Stomach (tissue), 4 donors: ENCODE results near the gene EPDR1.

ENCODE experiments used
- POLR2A ChIP-seq, 4 donors: fragments of 450-650 bp; IDR thresholded peaks; one replicate each; pipeline ENCODE4 v1.6.1; 2016; ENCODE audit warnings: antibody characterized with exemption in 4 of 4, control low read depth in 2 of 4, mild to moderate bottlenecking in 1 of 4, moderate library complexity in 1 of 4
- POLR2AphosphoS5 ChIP-seq, 3 donors: sonication (generic); formaldehyde crosslinking; IDR thresholded peaks; one replicate each; pipeline ENCODE4 v1.6.1; 2016; ENCODE audit warnings: antibody characterized with exemption in 3 of 3
- TF ChIP-seq, protein P1 (sequence below), 7 experiments: fragments of 450-650 bp in 4 of 7; fragments of 200-600 bp in 3 of 7; sonication (generic) in 3 of 7; IDR thresholded peaks; one replicate each; pipeline ENCODE4 v1.5.1; 2016 to 2019; ENCODE audit warnings: antibody characterized with exemption in 7 of 7, control low read depth in 2 of 7, mild to moderate bottlenecking in 1 of 7

DNA sequence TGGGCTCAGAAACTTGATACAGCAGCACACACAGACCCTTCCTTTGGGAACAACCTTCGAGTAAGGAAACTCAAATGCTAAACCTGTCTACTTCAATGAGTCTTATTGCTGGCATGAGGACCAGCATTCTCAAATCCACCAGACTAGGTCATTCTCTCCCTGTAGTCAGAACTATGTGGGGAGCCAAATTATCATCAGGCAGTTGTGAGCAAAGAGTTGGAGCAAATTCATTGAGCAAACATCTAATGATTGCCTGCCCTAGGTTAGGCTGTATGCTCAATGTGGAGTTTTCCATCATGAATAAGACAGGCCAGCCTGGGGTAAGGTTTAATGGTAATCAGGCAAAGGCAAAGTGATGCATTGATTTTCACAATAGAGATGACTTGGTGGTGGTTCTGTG lies 3.6 kb downstream of the EPDR1 start:
- TF ChIP-seq, protein P1, sequence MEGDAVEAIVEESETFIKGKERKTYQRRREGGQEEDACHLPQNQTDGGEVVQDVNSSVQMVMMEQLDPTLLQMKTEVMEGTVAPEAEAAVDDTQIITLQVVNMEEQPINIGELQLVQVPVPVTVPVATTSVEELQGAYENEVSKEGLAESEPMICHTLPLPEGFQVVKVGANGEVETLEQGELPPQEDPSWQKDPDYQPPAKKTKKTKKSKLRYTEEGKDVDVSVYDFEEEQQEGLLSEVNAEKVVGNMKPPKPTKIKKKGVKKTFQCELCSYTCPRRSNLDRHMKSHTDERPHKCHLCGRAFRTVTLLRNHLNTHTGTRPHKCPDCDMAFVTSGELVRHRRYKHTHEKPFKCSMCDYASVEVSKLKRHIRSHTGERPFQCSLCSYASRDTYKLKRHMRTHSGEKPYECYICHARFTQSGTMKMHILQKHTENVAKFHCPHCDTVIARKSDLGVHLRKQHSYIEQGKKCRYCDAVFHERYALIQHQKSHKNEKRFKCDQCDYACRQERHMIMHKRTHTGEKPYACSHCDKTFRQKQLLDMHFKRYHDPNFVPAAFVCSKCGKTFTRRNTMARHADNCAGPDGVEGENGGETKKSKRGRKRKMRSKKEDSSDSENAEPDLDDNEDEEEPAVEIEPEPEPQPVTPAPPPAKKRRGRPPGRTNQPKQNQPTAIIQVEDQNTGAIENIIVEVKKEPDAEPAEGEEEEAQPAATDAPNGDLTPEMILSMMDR (IDR thresholded peaks at IDR 0.05) = no peak
- TF ChIP-seq POLR2A (IDR thresholded peaks at IDR 0.05) (no peak), POLR2AphosphoS5 (IDR thresholded peaks at IDR 0.05) (no peak)
